ENCODE results near the gene RPN2.

- TF ChIP-seq CTCF (IDR thresholded peaks at IDR 0.05) (no peak), POLR2A (IDR thresholded peaks at IDR 0.05; ENCODE audit: low read depth) (no peak)
Observed at GRCh38 chr20:37194621-37195417, 15.7 kb downstream of the RPN2 start.
